ENCODE measurements around the gene KCNMA1. TPM values are rescaled to one million over a fixed set of nuclear protein-coding genes. Genes with fewer than 3 reads are reported as not detected.

Gene KCNMA1
- polyA plus RNA-seq, 1 donor from 2014 or later = 60.8 TPM

DNA sequence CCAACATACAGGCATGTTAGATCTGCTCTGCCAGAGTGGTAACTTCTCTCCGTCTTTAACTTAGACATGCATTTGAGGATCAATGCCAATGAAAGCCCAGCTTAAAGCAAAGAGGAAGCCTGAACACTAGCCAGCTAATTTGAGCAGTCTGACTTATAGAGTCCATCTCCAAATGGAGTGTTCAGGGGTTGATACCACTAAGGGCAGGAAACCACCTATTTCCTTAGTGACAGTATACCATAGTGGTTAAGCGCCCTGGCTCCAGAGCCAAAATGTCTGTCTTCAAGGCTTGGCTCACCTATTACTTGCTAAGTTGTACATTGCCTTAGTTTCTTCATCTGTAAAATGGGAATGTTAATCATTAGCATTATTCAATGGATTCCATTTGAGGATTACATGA is 678.5 kb downstream of the KCNMA1 start:
- Histone ChIP-seq H3K9ac (ENCODE audit: low read length) (no peak overlapping the region), H3K36me3 (ENCODE audit: insufficient read depth, low read length) (peaks cover 3% of the 10 kb centered on the region), H3K27ac (ENCODE audit: low read length) (no peak overlapping the region), H3K4me3 (ENCODE audit: low read length) (no peak overlapping the region), H3K9me3 (ENCODE audit: low read length) (no peaks in the 10 kb centered on the region), H4K20me1 (ENCODE audit: insufficient read depth) (no peaks in the 10 kb centered on the region), H3K79me2 (replicated peaks; ENCODE audit: insufficient read depth, low read length) (no peaks in the 10 kb centered on the region), H3F3A (ENCODE audit: insufficient read depth, low read length, poor library complexity, severe bottlenecking) (no peaks in the 10 kb centered on the region), H2AFZ (ENCODE audit: low read depth, low read length) (no peak overlapping the region), H3K9me2 (ENCODE audit: insufficient read depth, low read length) (no peaks in the 10 kb centered on the region), H3K27me3 (ENCODE audit: insufficient read depth, low read depth, low read length) (no peaks in the 10 kb centered on the region), H3K4me2 (ENCODE audit: low read length) (no peak overlapping the region)
- TF ChIP-seq EZH2 (IDR thresholded peaks at IDR 0.05; ENCODE audit: borderline replicate concordance, insufficient read depth, low read length, poor library complexity, severe bottlenecking) (no peak), SMC3 (conservative IDR thresholded peaks at IDR 0.05; ENCODE audit: poor library complexity) (no peak), TAF1 (IDR thresholded peaks at IDR 0.05; ENCODE audit: low read depth) (no peak), RAD21 (conservative IDR thresholded peaks at IDR 0.05) (no peak), MXI1 (conservative IDR thresholded peaks at IDR 0.05; ENCODE audit: poor library complexity, severe bottlenecking) (no peak), EP300 (conservative IDR thresholded peaks at IDR 0.05; ENCODE audit: poor library complexity, severe bottlenecking) (no peak), POLR2AphosphoS5 (IDR thresholded peaks at IDR 0.05) (no peak)
- TF ChIP-seq, protein P1, sequence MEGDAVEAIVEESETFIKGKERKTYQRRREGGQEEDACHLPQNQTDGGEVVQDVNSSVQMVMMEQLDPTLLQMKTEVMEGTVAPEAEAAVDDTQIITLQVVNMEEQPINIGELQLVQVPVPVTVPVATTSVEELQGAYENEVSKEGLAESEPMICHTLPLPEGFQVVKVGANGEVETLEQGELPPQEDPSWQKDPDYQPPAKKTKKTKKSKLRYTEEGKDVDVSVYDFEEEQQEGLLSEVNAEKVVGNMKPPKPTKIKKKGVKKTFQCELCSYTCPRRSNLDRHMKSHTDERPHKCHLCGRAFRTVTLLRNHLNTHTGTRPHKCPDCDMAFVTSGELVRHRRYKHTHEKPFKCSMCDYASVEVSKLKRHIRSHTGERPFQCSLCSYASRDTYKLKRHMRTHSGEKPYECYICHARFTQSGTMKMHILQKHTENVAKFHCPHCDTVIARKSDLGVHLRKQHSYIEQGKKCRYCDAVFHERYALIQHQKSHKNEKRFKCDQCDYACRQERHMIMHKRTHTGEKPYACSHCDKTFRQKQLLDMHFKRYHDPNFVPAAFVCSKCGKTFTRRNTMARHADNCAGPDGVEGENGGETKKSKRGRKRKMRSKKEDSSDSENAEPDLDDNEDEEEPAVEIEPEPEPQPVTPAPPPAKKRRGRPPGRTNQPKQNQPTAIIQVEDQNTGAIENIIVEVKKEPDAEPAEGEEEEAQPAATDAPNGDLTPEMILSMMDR (IDR thresholded peaks at IDR 0.05; ENCODE audit: poor library complexity, severe bottlenecking) = no peak
- TF ChIP-seq, protein P2, sequence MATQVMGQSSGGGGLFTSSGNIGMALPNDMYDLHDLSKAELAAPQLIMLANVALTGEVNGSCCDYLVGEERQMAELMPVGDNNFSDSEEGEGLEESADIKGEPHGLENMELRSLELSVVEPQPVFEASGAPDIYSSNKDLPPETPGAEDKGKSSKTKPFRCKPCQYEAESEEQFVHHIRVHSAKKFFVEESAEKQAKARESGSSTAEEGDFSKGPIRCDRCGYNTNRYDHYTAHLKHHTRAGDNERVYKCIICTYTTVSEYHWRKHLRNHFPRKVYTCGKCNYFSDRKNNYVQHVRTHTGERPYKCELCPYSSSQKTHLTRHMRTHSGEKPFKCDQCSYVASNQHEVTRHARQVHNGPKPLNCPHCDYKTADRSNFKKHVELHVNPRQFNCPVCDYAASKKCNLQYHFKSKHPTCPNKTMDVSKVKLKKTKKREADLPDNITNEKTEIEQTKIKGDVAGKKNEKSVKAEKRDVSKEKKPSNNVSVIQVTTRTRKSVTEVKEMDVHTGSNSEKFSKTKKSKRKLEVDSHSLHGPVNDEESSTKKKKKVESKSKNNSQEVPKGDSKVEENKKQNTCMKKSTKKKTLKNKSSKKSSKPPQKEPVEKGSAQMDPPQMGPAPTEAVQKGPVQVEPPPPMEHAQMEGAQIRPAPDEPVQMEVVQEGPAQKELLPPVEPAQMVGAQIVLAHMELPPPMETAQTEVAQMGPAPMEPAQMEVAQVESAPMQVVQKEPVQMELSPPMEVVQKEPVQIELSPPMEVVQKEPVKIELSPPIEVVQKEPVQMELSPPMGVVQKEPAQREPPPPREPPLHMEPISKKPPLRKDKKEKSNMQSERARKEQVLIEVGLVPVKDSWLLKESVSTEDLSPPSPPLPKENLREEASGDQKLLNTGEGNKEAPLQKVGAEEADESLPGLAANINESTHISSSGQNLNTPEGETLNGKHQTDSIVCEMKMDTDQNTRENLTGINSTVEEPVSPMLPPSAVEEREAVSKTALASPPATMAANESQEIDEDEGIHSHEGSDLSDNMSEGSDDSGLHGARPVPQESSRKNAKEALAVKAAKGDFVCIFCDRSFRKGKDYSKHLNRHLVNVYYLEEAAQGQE (IDR thresholded peaks at IDR 0.05; ENCODE audit: borderline replicate concordance) = no peak

DNA sequence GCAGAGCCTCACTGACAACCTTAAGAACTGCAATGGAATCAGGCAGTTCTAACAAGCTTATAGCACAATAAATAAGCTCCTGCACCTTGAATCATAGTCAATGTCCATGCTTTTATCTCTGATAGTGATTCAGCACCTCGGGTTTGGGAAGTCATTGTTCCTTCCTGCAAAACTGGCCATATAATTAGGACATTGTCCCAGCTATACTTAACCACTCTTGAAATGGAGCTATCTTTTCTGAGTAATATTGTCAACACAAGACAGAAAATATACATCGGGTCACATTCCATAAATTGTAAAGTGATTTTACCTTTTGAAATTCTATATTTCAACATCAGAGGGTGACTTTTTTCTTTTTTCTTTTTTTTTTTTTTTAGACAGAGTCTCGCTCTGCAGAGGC is 682.8 kb downstream of the KCNMA1 start:
- TF ChIP-seq EP300 (conservative IDR thresholded peaks at IDR 0.05; ENCODE audit: poor library complexity, severe bottlenecking) = no peak
- no peak for TF ChIP-seq POLR2AphosphoS5 (IDR thresholded peaks at IDR 0.05)
- TF ChIP-seq MXI1 (conservative IDR thresholded peaks at IDR 0.05; ENCODE audit: poor library complexity, severe bottlenecking) = no peak
- TF ChIP-seq EZH2 (IDR thresholded peaks at IDR 0.05; ENCODE audit: borderline replicate concordance, insufficient read depth, low read length, poor library complexity, severe bottlenecking) = no peak
- TF ChIP-seq RAD21 (conservative IDR thresholded peaks at IDR 0.05) = no peak
- TF ChIP-seq, protein P2 (IDR thresholded peaks at IDR 0.05; ENCODE audit: borderline replicate concordance) = no peak
- TF ChIP-seq, protein P1 (IDR thresholded peaks at IDR 0.05; ENCODE audit: poor library complexity, severe bottlenecking) = no peak
- TF ChIP-seq SMC3 (conservative IDR thresholded peaks at IDR 0.05; ENCODE audit: poor library complexity) = no peak
- no peak for TF ChIP-seq TAF1 (IDR thresholded peaks at IDR 0.05; ENCODE audit: low read depth)
- Histone ChIP-seq H3K9me2 (ENCODE audit: insufficient read depth, low read length) (no peaks in the 10 kb centered on the region), H3K27me3 (ENCODE audit: insufficient read depth, low read depth, low read length) (no peaks in the 10 kb centered on the region), H3K4me2 (ENCODE audit: low read length) (no peak overlapping the region), H3K9me3 (ENCODE audit: low read length) (no peaks in the 10 kb centered on the region), H3F3A (ENCODE audit: insufficient read depth, low read length, poor library complexity, severe bottlenecking) (no peaks in the 10 kb centered on the region), H2AFZ (ENCODE audit: low read depth, low read length) (no peak overlapping the region), H3K4me3 (ENCODE audit: low read length) (no peak overlapping the region), H3K36me3 (ENCODE audit: insufficient read depth, low read length) (no peaks in the 10 kb centered on the region), H4K20me1 (ENCODE audit: insufficient read depth) (no peaks in the 10 kb centered on the region), H3K9ac (ENCODE audit: low read length) (no peak overlapping the region), H3K79me2 (replicated peaks; ENCODE audit: insufficient read depth, low read length) (no peaks in the 10 kb centered on the region), H3K27ac (ENCODE audit: low read length) (peak overlapping the region; percentile 57)

All from neural cell (in vitro differentiated cells).